Hepatocyte (in vitro differentiated cells): ENCODE data around the gene ACTR5. TPM values are rescaled to one million over a fixed set of nuclear protein-coding genes. Genes with fewer than 3 reads are reported as not detected.

Experiments
- DNase-seq: peaks from one replicate; pipeline ENCODE4 v3.0.0-alpha.2; 2016; ENCODE audit warnings: low spot score
- H2AFZ ChIP-seq: fragments of 200-600 bp; sonication (generic); 2 replicates; pipeline ENCODE4 v1.6.0; 2016; ENCODE audit warnings: antibody characterized with exemption, mild to moderate bottlenecking
- H3K27ac ChIP-seq: fragments of 200-600 bp; sonication (generic); 2 replicates; pipeline ENCODE4 v1.5.1; 2016; ENCODE audit warnings: mild to moderate bottlenecking
- H3K27me3 ChIP-seq: fragments of 200-600 bp; sonication (generic); 2 replicates; pipeline ENCODE4 v1.6.1; 2016
- H3K36me3 ChIP-seq: fragments of 200-600 bp; sonication (generic); replicated peaks from 2 replicates; pipeline ENCODE4 v1.5.1; 2016; ENCODE audit warnings: low read depth; ENCODE audit not compliant: insufficient read depth
- H3K4me1 ChIP-seq: fragments of 200-600 bp; sonication (generic); 2 replicates; pipeline ENCODE4 v1.5.1; 2016; ENCODE audit warnings: mild to moderate bottlenecking, moderate library complexity; ENCODE audit not compliant: insufficient read depth
- H3K4me2 ChIP-seq: fragments of 200-600 bp; sonication (generic); 2 replicates; pipeline ENCODE4 v1.6.0; 2016
- H3K4me3 ChIP-seq: fragments of 200-600 bp; sonication (generic); 2 replicates; pipeline ENCODE4 v1.5.1; 2016; ENCODE audit warnings: mild to moderate bottlenecking
- H3K79me2 ChIP-seq: fragments of 200-600 bp; sonication (generic); 2 replicates; pipeline ENCODE4 v1.6.0; 2017; ENCODE audit warnings: mild to moderate bottlenecking
- H3K9me2 ChIP-seq: fragments of 200-600 bp; sonication (generic); replicated peaks from 2 replicates; pipeline ENCODE4 v1.6.0; 2017; ENCODE audit warnings: mild to moderate bottlenecking; ENCODE audit not compliant: insufficient read depth
- H3K9me3 ChIP-seq: fragments of 200-600 bp; sonication (generic); 2 replicates; pipeline ENCODE4 v1.5.1; 2016; ENCODE audit warnings: low read depth, mild to moderate bottlenecking
- H4K20me1 ChIP-seq: fragments of 200-600 bp; sonication (generic); 2 replicates; pipeline ENCODE4 v1.6.0; 2016; ENCODE audit warnings: mild to moderate bottlenecking; ENCODE audit not compliant: insufficient read depth, poor library complexity, severe bottlenecking
- EZH2 ChIP-seq: fragments of 200-600 bp; sonication (generic); IDR thresholded peaks from 2 replicates; pipeline ENCODE4 v1.6.1; 2016; ENCODE audit warnings: antibody characterized with exemption, mild to moderate bottlenecking, borderline replicate concordance
- EZH2phosphoT487 ChIP-seq: fragments of 200-600 bp; sonication (generic); IDR thresholded peaks from one replicate; pipeline ENCODE4 v1.6.1; 2018; ENCODE audit warnings: antibody characterized with exemption, mild to moderate bottlenecking, low read depth, moderate library complexity; ENCODE audit not compliant: unreplicated experiment, severe bottlenecking
- WGBS: methylation state at CpG from one replicate; pipeline ENCODE4 v1.1.6; 2016; ENCODE audit warnings: low lambda C conversion rate; ENCODE audit errors: missing lambda C conversion rate; 5-methylcytosine and 5-hydroxymethylcytosine counted together
- polyA plus RNA-seq: library from polyadenylated mRNA; unstranded; fragments of >200 nt; fragmentation: Nextera tagmentation; extraction: Ambion mirVana; gene quantifications from 2 replicates; pipeline ENCODE4 v1.2.1, GENCODE V29; 2016
- total RNA-seq: library from RNA; depleted of rRNA; stranded (reverse); fragments of >200 nt; gene quantifications from 2 replicates; pipeline ENCODE4 v1.2.3, GENCODE V29; 2014
- TF ChIP-seq, protein P1 (sequence below): fragments of 200-600 bp; sonication (generic); IDR thresholded peaks from 2 replicates; pipeline ENCODE4 v1.5.1; 2016; ENCODE audit warnings: antibody characterized with exemption, mild to moderate bottlenecking; ENCODE audit not compliant: poor library complexity

Gene ACTR5
- total and polyA plus RNA-seq, 2 experiments from 2014 or later = 8.5 to 10.1 TPM

DNA sequence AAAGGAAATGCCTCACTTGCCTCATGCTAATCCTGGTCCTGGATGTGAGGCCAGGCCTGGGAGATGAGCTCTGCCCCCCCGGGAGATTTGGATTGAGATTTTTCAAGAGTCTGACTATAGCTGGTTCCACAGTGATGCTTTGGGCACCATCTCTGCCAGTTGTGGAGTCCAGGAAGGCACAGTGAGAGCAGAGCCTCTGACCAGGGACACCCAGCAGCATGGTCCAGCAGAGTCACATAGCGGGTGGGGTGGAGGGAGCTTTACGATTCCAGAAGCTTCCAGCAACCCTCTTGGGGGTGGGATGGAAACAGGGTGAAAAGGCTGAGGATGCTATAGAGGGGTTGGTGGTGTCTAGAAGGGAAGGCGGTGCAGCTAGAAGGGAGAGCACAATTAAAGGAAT is 15.3 kb upstream of the ACTR5 start:
- 89% methylated on average over 4 of the region's 4 CpGs for WGBS
- Histone ChIP-seq H3K4me2 (no peak overlapping the region), H4K20me1 (no peaks in the 10 kb centered on the region), H3K27ac (no peak overlapping the region), H2AFZ (no peak overlapping the region), H3K79me2 (no peaks in the 10 kb centered on the region), H3K4me1 (peaks cover 9% of the 10 kb centered on the region), H3K27me3 (peaks cover 91% of the 10 kb centered on the region), H3K4me3 (no peak overlapping the region), H3K9me2 (no peaks in the 10 kb centered on the region), H3K36me3 (no peaks in the 10 kb centered on the region), H3K9me3 (no peaks in the 10 kb centered on the region)
- no peak for DNase-seq
- TF ChIP-seq, protein P1, sequence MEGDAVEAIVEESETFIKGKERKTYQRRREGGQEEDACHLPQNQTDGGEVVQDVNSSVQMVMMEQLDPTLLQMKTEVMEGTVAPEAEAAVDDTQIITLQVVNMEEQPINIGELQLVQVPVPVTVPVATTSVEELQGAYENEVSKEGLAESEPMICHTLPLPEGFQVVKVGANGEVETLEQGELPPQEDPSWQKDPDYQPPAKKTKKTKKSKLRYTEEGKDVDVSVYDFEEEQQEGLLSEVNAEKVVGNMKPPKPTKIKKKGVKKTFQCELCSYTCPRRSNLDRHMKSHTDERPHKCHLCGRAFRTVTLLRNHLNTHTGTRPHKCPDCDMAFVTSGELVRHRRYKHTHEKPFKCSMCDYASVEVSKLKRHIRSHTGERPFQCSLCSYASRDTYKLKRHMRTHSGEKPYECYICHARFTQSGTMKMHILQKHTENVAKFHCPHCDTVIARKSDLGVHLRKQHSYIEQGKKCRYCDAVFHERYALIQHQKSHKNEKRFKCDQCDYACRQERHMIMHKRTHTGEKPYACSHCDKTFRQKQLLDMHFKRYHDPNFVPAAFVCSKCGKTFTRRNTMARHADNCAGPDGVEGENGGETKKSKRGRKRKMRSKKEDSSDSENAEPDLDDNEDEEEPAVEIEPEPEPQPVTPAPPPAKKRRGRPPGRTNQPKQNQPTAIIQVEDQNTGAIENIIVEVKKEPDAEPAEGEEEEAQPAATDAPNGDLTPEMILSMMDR = no peak
- TF ChIP-seq EZH2 (no peak), EZH2phosphoT487 (no peak)

DNA sequence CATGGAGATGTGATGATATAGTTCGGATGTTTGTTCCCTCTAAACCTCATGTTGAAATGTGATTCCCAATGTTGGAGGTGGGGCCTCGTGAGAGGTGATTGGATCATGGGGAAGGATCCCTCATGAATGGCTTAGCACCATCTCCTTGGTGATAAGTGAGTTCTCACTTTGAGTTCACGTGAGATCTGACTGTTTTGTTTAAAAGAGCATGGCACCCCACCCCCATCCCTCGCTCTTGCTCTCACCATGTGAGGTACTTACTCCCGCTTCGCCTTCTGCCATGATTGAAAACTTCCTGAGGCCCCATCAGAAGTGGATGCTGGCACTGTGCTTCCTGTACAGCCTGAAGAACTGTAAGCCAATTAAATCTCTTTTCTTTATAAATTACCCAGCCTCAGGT is 13.1 kb upstream of the ACTR5 start:
- Histone ChIP-seq H3K4me2 (no peak overlapping the region), H3K79me2 (no peaks in the 10 kb centered on the region), H3K27ac (no peak overlapping the region), H3K4me1 (peaks cover 9% of the 10 kb centered on the region), H3K9me2 (no peaks in the 10 kb centered on the region), H3K27me3 (peaks cover 71% of the 10 kb centered on the region), H3K36me3 (no peaks in the 10 kb centered on the region), H3K4me3 (no peak overlapping the region), H4K20me1 (no peaks in the 10 kb centered on the region), H3K9me3 (no peaks in the 10 kb centered on the region), H2AFZ (no peak overlapping the region)
- TF ChIP-seq, protein P1 = no peak
- TF ChIP-seq EZH2phosphoT487 = no peak
- WGBS = 64% methylated on average over 6 of the region's 6 CpGs
- DNase-seq = no peak

DNA sequence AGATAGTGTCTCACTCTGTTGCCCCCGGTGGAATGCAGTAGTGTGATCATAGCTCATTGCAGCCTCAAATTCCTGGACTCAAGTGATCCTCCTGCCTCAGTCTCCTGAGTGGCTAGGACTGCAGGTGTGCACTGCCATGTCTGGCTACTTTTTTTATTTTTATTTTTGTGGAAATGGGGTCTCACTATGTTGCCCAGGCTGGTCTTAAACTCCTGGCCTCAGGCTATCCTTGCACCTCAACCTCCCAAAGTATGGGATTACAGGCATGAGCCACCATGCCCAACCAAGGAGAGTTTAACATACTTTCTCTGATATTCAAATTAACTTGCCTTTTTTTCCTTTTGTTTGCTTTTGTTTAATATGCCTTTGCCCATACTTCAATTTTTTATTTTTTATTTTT is 10.4 kb upstream of the ACTR5 start:
- Histone ChIP-seq H3K27ac (no peak overlapping the region), H3K27me3 (peaks cover 69% of the 10 kb centered on the region), H3K4me2 (no peak overlapping the region), H3K4me3 (no peak overlapping the region), H4K20me1 (no peaks in the 10 kb centered on the region), H3K4me1 (no peaks in the 10 kb centered on the region), H2AFZ (no peak overlapping the region), H3K36me3 (no peaks in the 10 kb centered on the region), H3K9me3 (no peaks in the 10 kb centered on the region), H3K79me2 (no peaks in the 10 kb centered on the region), H3K9me2 (no peaks in the 10 kb centered on the region)
- WGBS = 75% methylated on average over 1 of the region's 1 CpG
- TF ChIP-seq EZH2 (no peak), EZH2phosphoT487 (no peak)
- TF ChIP-seq, protein P1 = no peak
- no peak for DNase-seq

DNA sequence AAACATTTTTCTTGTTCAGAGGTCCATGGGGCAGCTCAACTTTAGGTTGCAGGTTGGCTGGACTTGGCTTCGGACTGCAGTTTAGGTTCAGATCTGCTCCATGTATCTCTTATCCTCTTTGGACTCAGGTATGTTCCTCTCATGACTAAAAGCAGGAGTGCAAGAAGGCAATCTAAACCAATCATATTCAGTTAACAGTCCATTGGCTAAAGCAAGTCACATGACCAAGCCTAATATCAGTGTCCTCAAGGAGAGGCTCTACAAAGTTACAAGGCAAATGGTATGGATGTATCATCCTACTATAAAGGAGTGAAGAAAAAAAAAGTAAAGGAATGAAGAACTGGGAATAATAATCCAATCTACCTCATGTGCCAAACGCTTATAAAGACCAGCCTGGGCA is 2.5 kb upstream of the ACTR5 start:
- Histone ChIP-seq H3K4me3 (no peak overlapping the region), H3K9me2 (no peaks in the 10 kb centered on the region), H3K27me3 (peaks cover 21% of the 10 kb centered on the region), H3K79me2 (peaks cover 14% of the 10 kb centered on the region), H3K9me3 (no peaks in the 10 kb centered on the region), H3K36me3 (no peaks in the 10 kb centered on the region), H3K27ac (no peak overlapping the region), H4K20me1 (peaks cover 2% of the 10 kb centered on the region), H3K4me2 (no peak overlapping the region), H3K4me1 (peaks cover 6% of the 10 kb centered on the region), H2AFZ (no peak overlapping the region)
- 94% methylated on average over 2 of the region's 2 CpGs for WGBS
- no peak for TF ChIP-seq EZH2
- TF ChIP-seq EZH2phosphoT487 = no peak
- TF ChIP-seq, protein P1 = no peak
- DNase-seq = no peak
